Stimulated activated CD4-positive, alpha-beta T cell treated with anti-CD3 and anti-CD28 coated beads, Interleukin-15, amount 100 ng/mL, for 1 hour (primary cell): Measurements from ENCODE around the gene ADAMTSL5.
"Not testable (repeated sequence)": the region's sequence is repeated elsewhere in the genome, so short reads cannot be mapped to it uniquely, and the experiment has no call there.

Source experiments
- DNase-seq, 2 donors: peaks; one replicate each; pipeline ENCODE4 v3.0.0-alpha.2; 2020; ENCODE audit warnings: low read depth in 1 of 2, low spot score in 1 of 2

Gene ADAMTSL5

GRCh38 chr19:1481893-1482360 lies 30.9 kb downstream of the ADAMTSL5 start:
- DNase-seq, result no peak

- no peak for DNase-seq
Measured at GRCh38 chr19:1481224-1481892, 31.5 kb downstream of the ADAMTSL5 start.

DNA sequence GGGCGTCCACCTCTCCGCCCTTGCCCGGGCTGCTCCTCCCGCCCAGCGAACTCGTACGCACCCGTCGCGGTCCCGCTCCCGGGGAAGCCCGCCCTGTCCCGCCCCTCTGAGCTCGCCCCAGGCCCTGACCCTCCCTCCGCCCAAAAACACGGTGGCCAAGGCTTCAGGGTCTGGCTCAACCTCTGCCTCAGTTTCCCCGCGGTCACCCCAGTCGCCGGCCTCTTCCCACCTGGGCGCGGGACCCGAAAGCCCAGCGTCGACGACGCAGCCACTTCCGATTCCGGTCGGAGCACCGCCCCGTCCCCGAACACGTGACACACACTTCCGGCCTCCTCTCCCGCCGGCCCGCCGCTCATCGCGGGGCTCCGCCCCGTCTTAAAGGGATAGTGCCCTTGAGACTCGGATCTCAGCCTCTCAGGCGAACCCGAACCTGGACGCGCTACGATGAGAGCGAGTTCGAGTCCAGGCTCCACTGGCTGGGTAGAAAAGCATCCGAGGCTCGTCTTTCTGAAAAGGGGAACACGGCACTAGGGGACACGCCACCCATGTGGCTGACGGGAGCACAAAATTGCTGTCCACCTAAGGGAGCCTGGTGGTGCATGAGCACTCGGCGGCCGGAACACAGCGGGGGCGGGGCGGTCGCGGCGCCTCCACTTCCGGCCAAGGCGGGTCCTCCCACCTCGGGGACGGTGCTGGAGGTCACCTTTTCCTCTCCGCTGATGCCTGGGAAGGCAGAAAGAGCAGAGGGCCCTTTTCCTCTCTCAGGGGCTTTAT lies 33.7 kb downstream of the ADAMTSL5 start, which contains the start of gene C19orf25:
Gene C19orf25 (minus strand): TSS at position 282 of the 774 bp plus-strand sequence. CDS start 312 bp downstream, outside the sequence.
- DNase-seq, result peak; percentile 79 to 89

GRCh38 chr19:1477056-1477455 lies 35.8 kb downstream of the ADAMTSL5 start:
- DNase-seq, result not testable (repeated sequence)

GRCh38 chr19:1475751-1476437 lies 36.9 kb downstream of the ADAMTSL5 start:
- no peak for DNase-seq

DNA sequence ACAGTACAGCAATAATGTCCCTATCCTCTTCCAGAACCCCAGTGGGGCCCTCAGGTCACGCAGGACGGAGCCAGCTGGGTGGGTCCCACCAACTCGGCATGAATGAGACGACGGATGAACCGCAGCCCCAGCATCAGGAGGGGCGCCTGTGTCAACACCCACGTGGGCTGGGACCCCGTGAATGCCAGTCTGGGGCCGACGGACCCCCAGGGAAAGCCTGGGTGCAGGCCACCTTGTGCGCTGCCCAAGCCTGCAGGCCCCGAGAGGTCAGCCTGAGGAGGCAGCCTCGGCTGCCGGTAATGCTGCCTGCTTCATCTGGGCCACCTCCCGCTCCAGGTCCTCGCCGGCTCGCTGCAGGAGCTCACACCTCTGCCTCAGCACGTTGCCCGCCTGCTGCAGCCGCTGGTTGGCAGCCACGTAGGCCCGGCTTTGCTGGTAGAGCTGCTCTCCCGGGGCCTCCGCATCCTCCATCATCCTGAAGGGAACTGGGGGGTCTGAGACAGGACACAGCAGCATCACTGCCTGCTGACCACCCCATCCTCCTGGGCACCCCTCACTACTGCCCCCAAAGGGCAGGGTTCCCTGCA lies 38.0 kb downstream of the ADAMTSL5 start:
- DNase-seq, result no peak

- DNase-seq, result no peak
Measured at GRCh38 chr19:1474011-1474764, 38.6 kb downstream of the ADAMTSL5 start.

DNA sequence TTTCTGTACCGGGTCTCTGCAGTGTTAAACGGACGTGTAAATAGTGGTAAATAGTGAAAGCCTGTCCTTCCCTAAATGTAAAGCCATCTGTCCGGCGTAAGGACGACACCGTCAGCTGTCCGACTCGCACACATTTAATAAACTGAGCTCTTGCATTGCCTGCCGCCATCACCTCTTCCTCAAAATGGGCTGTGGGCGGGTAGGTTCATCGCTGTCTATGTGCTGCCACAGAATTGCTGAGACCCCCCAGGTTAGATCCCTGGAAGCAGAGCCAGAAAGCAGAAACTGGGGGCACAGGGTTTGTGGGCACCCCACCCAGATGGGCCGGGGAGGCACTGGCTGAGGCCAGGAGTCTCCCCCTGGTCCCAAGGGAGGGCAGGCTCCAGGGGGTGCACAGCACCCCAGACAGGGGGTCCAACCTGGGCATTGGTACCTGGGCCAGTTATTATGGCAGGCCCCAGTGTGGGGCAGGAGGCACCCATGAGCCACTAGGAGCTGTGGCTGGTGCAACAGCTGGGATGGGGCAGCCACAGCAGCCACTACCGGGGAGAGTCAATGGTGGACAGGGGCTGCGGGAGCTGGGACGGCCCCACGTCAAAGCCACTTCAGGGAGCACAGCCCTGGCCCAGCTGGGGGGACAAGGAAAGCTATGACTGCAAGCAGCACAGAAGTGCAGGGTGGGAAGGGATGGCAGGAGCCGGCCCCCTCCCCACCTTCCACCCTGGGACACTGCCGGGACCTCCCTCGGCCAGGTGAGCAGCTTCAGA lies 39.6 kb downstream of the ADAMTSL5 start:
- DNase-seq, result no peak

DNA sequence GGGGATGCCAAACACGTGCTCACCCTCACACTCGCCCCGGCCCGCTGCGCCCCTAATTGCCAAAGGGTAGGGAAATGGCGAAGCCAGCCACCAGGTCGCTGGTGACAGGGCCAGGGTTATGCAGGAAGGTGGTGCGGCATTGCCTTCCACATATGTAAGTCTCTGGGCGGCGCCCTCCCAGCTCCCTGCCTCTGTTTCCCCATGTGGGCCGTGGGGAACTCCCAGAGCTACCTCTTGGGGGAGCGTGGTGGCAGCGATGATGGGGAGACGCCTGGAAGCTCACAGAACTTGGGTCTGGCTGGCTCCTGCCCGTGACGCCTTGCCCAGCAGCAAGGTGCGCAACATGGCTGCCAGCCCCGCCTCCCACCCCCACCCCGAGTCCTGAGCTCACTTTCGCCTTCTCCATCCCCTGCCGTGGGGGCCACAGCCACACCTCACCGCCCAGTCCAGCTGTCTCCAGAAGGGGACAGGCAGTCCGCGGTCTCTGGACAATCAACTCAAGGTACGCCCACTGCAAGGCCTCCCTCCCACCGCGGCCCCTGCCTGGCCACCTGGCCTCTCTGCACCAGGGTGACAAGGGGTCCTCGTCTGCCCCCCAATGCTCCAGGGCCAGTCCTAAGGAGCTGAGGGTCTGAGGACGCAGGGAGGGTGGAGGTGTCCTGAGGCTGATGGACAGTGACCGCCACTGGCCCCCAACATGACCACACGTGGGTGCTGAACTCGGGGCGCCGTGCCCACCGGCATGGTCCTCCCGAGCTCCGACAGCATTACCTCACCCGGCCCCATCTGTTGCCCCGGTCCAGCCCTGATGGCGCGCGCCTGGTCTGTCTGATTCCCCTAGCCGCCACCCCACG lies 40.4 kb downstream of the ADAMTSL5 start:
- no peak for DNase-seq

DNA sequence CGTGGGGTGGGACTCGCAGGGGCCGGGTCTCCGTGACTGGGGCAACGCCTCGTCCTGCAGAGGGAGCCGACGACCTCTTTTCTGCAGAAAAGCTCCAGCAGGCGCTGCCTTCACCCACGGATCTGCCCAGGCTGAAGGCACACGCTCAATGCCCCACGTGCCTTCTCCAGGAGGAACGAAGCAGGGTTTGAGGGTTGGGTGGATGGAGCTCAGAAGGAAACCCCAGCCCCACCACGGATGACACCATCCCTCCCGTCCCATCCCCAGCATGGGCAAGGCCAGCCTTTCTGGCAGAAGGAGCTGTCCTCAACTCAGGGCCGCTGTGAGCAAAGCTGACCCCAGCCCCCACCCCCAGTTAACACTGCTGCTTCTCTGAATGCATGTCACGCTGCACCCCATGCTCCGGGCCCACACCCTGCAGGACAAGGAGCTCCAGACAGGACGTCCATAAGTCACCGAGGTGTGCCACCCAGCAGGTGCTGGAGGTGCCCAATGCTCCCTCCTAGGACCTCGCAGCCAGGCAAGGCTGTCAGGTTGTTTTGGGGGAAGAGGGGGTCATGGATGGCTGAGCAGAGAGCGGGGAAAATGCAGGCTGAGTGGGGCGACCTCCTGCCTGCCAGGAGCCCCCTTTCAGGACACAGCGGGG lies 41.2 kb downstream of the ADAMTSL5 start:
- no peak for DNase-seq

GRCh38 chr19:1471010-1471514 lies 41.8 kb downstream of the ADAMTSL5 start:
- no peak for DNase-seq

DNA sequence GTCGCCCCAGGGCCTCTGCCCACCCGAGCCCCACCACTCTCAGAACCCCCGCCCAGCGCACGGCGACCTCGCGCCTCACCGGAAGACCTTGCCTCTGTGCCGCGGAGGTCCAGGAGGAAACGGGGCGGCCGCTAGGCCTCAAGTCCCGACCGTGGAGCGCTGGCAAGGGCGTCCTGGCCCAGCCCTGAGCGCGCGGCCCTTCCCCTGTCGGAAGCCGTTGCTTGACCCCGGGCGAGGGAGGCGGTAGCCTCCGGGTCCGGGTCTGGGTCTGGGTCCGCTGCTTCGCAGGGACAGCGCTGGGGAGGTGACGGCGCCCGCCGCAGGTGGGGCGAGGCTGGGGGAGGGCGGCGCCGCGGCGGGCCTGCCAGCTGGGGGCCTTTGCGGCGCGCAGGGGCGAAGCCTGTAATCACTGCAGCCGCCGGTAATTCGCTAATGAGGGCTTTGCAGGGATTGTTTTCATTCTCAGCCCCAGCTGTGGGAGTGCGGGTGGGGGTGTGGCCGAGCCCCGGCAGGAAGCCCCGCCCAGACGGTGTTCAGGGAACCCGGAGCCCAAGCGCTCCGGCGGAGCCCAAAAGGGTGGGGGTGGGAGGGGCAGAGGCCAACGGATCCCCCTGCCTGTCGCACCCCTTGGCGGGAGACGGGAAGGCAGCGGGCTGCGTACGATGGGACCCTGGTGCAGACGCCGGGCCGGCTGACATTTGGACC lies 42.4 kb downstream of the ADAMTSL5 start:
- DNase-seq, result peak; percentile 52 to 59

- no peak for DNase-seq
Measured at GRCh38 chr19:1470055-1470304, 42.8 kb downstream of the ADAMTSL5 start.

- DNase-seq, result no peak
Measured at GRCh38 chr19:1469255-1470054, 43.4 kb downstream of the ADAMTSL5 start.

- no peak for DNase-seq
Measured at GRCh38 chr19:1468821-1469254, 44.0 kb downstream of the ADAMTSL5 start.

GRCh38 chr19:1468274-1468820 lies 44.5 kb downstream of the ADAMTSL5 start:
- no peak for DNase-seq
